LNCAP (cell line): ENCODE data around the gene KRTAP2-3.

Experiments
- TF ChIP-seq, protein P1 (sequence below): fragments of 450-650 bp; IDR thresholded peaks from 2 replicates; pipeline ENCODE4 v1.5.1; 2017; ENCODE audit warnings: mild to moderate bottlenecking

Gene KRTAP2-3

DNA sequence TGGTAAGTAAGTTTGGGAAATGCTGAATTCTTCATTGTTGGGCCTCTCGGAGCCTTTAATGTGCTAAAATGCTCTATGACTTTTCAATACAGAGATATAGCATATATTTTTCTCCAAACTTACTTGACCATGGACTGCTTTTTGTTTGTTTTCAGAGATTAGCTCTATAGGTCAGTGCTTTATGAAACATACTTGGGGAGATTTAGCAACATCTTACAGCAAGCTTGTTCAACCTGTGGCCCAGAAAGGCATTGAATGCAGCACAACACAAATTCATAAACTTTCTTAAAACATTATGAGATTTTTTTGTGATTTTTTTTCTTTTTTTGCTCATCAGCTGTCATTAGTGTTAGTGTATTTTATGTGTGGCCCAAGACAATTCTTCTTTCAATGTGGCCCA lies 50.0 kb downstream of the KRTAP2-3 start:
- TF ChIP-seq, protein P1, sequence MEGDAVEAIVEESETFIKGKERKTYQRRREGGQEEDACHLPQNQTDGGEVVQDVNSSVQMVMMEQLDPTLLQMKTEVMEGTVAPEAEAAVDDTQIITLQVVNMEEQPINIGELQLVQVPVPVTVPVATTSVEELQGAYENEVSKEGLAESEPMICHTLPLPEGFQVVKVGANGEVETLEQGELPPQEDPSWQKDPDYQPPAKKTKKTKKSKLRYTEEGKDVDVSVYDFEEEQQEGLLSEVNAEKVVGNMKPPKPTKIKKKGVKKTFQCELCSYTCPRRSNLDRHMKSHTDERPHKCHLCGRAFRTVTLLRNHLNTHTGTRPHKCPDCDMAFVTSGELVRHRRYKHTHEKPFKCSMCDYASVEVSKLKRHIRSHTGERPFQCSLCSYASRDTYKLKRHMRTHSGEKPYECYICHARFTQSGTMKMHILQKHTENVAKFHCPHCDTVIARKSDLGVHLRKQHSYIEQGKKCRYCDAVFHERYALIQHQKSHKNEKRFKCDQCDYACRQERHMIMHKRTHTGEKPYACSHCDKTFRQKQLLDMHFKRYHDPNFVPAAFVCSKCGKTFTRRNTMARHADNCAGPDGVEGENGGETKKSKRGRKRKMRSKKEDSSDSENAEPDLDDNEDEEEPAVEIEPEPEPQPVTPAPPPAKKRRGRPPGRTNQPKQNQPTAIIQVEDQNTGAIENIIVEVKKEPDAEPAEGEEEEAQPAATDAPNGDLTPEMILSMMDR: no peak

DNA sequence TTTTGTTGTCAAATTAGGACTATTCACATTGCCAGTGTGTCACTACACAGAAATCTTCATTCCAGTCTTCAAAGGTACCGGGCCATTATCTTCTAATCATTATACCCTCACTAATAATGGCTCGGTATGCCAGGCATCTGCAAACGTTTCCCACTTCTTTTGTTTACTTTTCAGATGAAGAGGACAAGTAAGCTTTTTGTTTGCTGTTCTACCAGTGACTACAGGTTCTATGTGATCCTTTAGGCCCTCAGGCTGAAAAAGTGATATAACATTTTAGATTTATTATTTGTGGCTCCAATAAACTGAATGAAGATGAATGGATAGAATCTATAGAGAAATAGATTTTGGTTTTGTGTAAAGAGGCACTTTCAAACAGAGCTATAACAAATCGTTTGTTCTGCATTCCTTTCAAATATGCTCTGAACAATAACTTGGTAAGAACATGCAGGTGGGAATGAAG lies 50.6 kb downstream of the KRTAP2-3 start:
- TF ChIP-seq, protein P1: no peak
